Mesenchymal stem cell (in vitro differentiated cells and primary cell): ENCODE measurements around the gene RPL31.

ENCODE experiments used
- DNase-seq: peaks from one replicate; pipeline ENCODE4 v3.0.0-alpha.2; 2013
- H2AFZ ChIP-seq: one replicate; pipeline ENCODE4 v1.6.1; 2013; ENCODE audit warnings: low read depth, mild to moderate bottlenecking, control low read depth, inconsistent platforms, low read length, moderate library complexity
- H2AK5ac ChIP-seq: 2 replicates; pipeline ENCODE4 v1.6.1; 2013; ENCODE audit warnings: low read length, moderate library complexity, mild to moderate bottlenecking, inconsistent platforms; ENCODE audit not compliant: severe bottlenecking
- H2BK120ac ChIP-seq: one replicate; pipeline ENCODE4 v1.6.1; 2013; ENCODE audit warnings: low read depth, mild to moderate bottlenecking, inconsistent platforms, low read length, moderate library complexity
- H2BK12ac ChIP-seq, 2 experiments: one replicate each; pipeline ENCODE4 v1.6.1; 2013; ENCODE audit warnings: inconsistent platforms in 2 of 2, low read length in 2 of 2, mild to moderate bottlenecking in 2 of 2, moderate library complexity in 2 of 2, control low read depth in 1 of 2
- H2BK15ac ChIP-seq: one replicate; pipeline ENCODE4 v1.6.1; 2013; ENCODE audit warnings: mild to moderate bottlenecking, low read depth, inconsistent platforms; ENCODE audit not compliant: poor library complexity, severe bottlenecking
- H2BK5ac ChIP-seq: 2 replicates; pipeline ENCODE4 v1.6.1; 2013; ENCODE audit warnings: low read depth, mild to moderate bottlenecking, low read length, control low read depth, inconsistent platforms; ENCODE audit not compliant: poor library complexity, severe bottlenecking
- H3K14ac ChIP-seq, 2 experiments: one replicate each; pipeline ENCODE4 v1.6.1; 2013; ENCODE audit warnings: inconsistent platforms in 2 of 2, low read length in 2 of 2, control low read depth in 1 of 2, mild to moderate bottlenecking in 1 of 2, moderate library complexity in 1 of 2
- H3K18ac ChIP-seq, 2 experiments: one replicate each; pipeline ENCODE4 v1.6.1; 2013; ENCODE audit warnings: inconsistent platforms in 2 of 2, low read length in 2 of 2, control low read depth in 1 of 2, low read depth in 1 of 2, mild to moderate bottlenecking in 1 of 2
- H3K23ac ChIP-seq, 2 experiments: one replicate each; pipeline ENCODE4 v1.6.1; 2013; ENCODE audit warnings: inconsistent platforms in 2 of 2, low read length in 2 of 2, mild to moderate bottlenecking in 2 of 2, moderate library complexity in 2 of 2, control low read depth in 1 of 2
- H3K27ac ChIP-seq: 2 replicates; pipeline ENCODE4 v1.5.1; 2013; ENCODE audit warnings: mild to moderate bottlenecking, moderate library complexity, low read length, control low read depth, inconsistent platforms; ENCODE audit not compliant: poor library complexity, severe bottlenecking
- H3K27me3 ChIP-seq, 2 experiments: 2 replicates each; pipeline versions ENCODE4 v1.6.1 to v1.7.0; 2013; ENCODE audit warnings: low read length in 2 of 2, mild to moderate bottlenecking in 2 of 2, moderate library complexity in 2 of 2, control low read depth in 1 of 2, inconsistent platforms in 1 of 2; ENCODE audit not compliant: control insufficient read depth in 1 of 2, insufficient read depth in 1 of 2
- H3K36me3 ChIP-seq, 2 experiments: 2 replicates each; pipeline versions ENCODE4 v1.6.1 to v1.7.0; 2013; ENCODE audit warnings: low read length in 2 of 2, control low read depth in 1 of 2, inconsistent platforms in 1 of 2, low read depth in 1 of 2, mild to moderate bottlenecking in 1 of 2; ENCODE audit not compliant: insufficient read depth in 2 of 2, control insufficient read depth in 1 of 2
- H3K4ac ChIP-seq, 2 experiments: one replicate each; pipeline ENCODE4 v1.6.1; 2013; ENCODE audit warnings: inconsistent platforms in 2 of 2, low read length in 2 of 2, mild to moderate bottlenecking in 2 of 2, moderate library complexity in 2 of 2, control low read depth in 1 of 2, low read depth in 1 of 2
- H3K4me1 ChIP-seq: 2 replicates; pipeline ENCODE4 v1.6.1; 2013; ENCODE audit warnings: low read depth, low read length, control low read depth; ENCODE audit not compliant: control insufficient read depth, insufficient read depth
- H3K4me2 ChIP-seq: 2 replicates; pipeline ENCODE4 v1.6.1; 2013; ENCODE audit warnings: low read length, mild to moderate bottlenecking, inconsistent platforms; ENCODE audit not compliant: poor library complexity, severe bottlenecking
- H3K4me3 ChIP-seq, 2 experiments: 2 replicates each; pipeline versions ENCODE4 v1.5.1 to v1.7.0; 2013; ENCODE audit warnings: low read length in 2 of 2, mild to moderate bottlenecking in 2 of 2, control low read depth in 1 of 2, low read depth in 1 of 2; ENCODE audit not compliant: insufficient read depth in 1 of 2
- H3K79me1 ChIP-seq: replicated peaks from 2 replicates; pipeline ENCODE4 v1.6.1; 2013; ENCODE audit warnings: mild to moderate bottlenecking, control low read depth, low read length, inconsistent platforms; ENCODE audit not compliant: poor library complexity, severe bottlenecking
- H3K9ac ChIP-seq: 2 replicates; pipeline ENCODE4 v1.7.0; 2013; ENCODE audit warnings: mild to moderate bottlenecking, low read length, moderate library complexity
- H3K9me3 ChIP-seq: 2 replicates; pipeline ENCODE4 v1.7.0; 2013; ENCODE audit warnings: mild to moderate bottlenecking, low read length; ENCODE audit not compliant: control insufficient read depth
- H4K8ac ChIP-seq: one replicate; pipeline ENCODE4 v1.6.1; 2013; ENCODE audit warnings: inconsistent platforms, mild to moderate bottlenecking, low read length, moderate library complexity
- H4K91ac ChIP-seq: one replicate; pipeline ENCODE4 v1.6.1; 2013; ENCODE audit warnings: mild to moderate bottlenecking, low read length, inconsistent platforms
- WGBS: methylation state at CpG from one replicate; pipeline ENCODE4 v1.1.7; 2013; ENCODE audit warnings: mixed read lengths; 5-methylcytosine and 5-hydroxymethylcytosine counted together

Gene RPL31

DNA sequence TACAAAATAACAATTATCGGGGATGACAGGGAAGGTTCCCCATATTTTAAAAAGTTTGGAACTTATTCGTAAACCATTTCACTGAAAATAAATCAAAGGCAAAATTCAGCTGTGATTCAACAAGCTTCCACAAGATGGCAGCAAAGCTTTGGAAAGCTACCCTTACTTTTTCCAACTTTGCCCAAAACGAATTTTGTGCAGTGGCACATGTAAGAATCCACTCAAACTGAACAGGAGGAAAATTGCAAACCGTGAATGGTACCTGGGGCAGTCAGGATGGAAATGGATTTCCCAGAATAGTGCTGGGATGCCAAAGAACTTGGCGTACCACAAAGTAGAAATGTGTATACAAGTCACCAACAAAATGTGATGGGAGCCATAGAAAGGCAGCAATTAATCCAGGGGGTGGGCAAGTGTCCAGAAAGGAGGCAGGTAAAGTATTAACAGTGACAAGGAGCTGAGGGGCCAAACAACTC is 10.7 kb downstream of the RPL31 start:
- H2BK5ac ChIP-seq = no peak overlapping the region
- no peaks in the 10 kb centered on the region for H3K9me3 ChIP-seq
- 62% methylated on average over 5 of the region's 5 CpGs for WGBS
- H3K36me3 ChIP-seq = peaks cover 13 to 64% of the 10 kb centered on the region in 2 experiments
- no peak overlapping the region for H3K27ac ChIP-seq
- no peak overlapping the region for H4K91ac ChIP-seq
- H2BK12ac ChIP-seq = no peak overlapping the region
- H3K18ac ChIP-seq = no peak overlapping the region
- no peaks in the 10 kb centered on the region for H3K27me3 ChIP-seq
- peaks cover 3% of the 10 kb centered on the region for H3K4me1 ChIP-seq
- peak; percentile 52 for DNase-seq
- H3K4me3 ChIP-seq = no peak overlapping the region
- H4K8ac ChIP-seq = no peak overlapping the region
- H2AFZ ChIP-seq = no peak overlapping the region
- H3K9ac ChIP-seq = peak overlapping the region; percentile 40
- H3K14ac ChIP-seq = no peak overlapping the region
- H2BK120ac ChIP-seq = no peak overlapping the region
- H2BK15ac ChIP-seq = no peak overlapping the region
- H3K79me1 ChIP-seq = peaks cover 5% of the 10 kb centered on the region
- no peak overlapping the region for H3K4ac ChIP-seq
- H3K23ac ChIP-seq = no peak overlapping the region
- H3K4me2 ChIP-seq = no peak overlapping the region
- no peak overlapping the region for H2AK5ac ChIP-seq

- Histone ChIP-seq H3K4me2 (no peak overlapping the region), H3K27me3 (no peaks in the 10 kb centered on the region), H3K36me3 (peaks cover 9 to 68% of the 10 kb centered on the region in 2 experiments), H2AK5ac (no peak overlapping the region), H2BK120ac (no peak overlapping the region), H2BK5ac (no peak overlapping the region), H3K14ac (no peak overlapping the region), H3K9me3 (no peaks in the 10 kb centered on the region), H3K79me1 (peaks cover 5% of the 10 kb centered on the region), H3K27ac (no peak overlapping the region), H4K8ac (no peak overlapping the region), H3K4me3 (no peak overlapping the region), H3K18ac (no peak overlapping the region), H2BK12ac (no peak overlapping the region), H3K23ac (no peak overlapping the region), H3K9ac (no peak overlapping the region), H2AFZ (no peak overlapping the region), H2BK15ac (no peak overlapping the region), H3K4ac (no peak overlapping the region), H4K91ac (no peak overlapping the region), H3K4me1 (peaks cover 3% of the 10 kb centered on the region)
- WGBS = 100% methylated on average over 6 of the region's 6 CpGs
- DNase-seq = no peak
These were observed 12.3 kb downstream of the RPL31 start for GRCh38 chr2:101014264-101014857.

DNA sequence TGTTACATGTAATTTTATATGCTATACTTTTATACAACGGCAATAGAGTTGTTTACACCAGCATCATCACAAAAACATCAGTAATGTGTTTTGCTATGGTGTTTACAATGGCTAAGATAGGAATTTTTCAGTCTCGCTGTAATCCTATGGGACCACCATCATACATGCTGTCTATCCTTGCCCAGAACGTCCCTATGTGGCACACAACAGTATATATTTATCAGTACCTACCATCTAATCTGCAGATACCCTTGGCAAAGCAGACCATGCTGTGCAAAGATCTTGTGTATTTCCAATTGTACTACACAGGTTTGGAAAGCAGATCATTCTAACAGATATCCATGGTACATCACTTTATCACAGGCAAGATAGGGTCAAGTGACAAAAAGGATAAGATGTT is 15.3 kb downstream of the RPL31 start:
- H2AFZ ChIP-seq = no peak overlapping the region
- H2AK5ac ChIP-seq = no peak overlapping the region
- H3K27ac ChIP-seq = no peak overlapping the region
- no peak overlapping the region for H3K4me3 ChIP-seq
- H3K18ac ChIP-seq = no peak overlapping the region
- H3K4me1 ChIP-seq = no peaks in the 10 kb centered on the region
- no peak overlapping the region for H3K14ac ChIP-seq
- no peaks in the 10 kb centered on the region for H3K9me3 ChIP-seq
- H3K4ac ChIP-seq = no peak overlapping the region
- H3K79me1 ChIP-seq = peaks cover 5% of the 10 kb centered on the region
- no peaks in the 10 kb centered on the region for H3K27me3 ChIP-seq
- no peak overlapping the region for H2BK120ac ChIP-seq
- 98% methylated on average over 2 of the region's 3 CpGs for WGBS
- no peak overlapping the region for H2BK5ac ChIP-seq
- H3K36me3 ChIP-seq = peaks cover 13 to 71% of the 10 kb centered on the region in 2 experiments
- H4K8ac ChIP-seq = no peak overlapping the region
- H3K23ac ChIP-seq = no peak overlapping the region
- H4K91ac ChIP-seq = no peak overlapping the region
- H2BK12ac ChIP-seq = no peak overlapping the region
- H2BK15ac ChIP-seq = no peak overlapping the region
- no peak overlapping the region for H3K9ac ChIP-seq
- DNase-seq = no peak
- H3K4me2 ChIP-seq = no peak overlapping the region

GRCh38 chr2:101018934-101019333 is 16.8 kb downstream of the RPL31 start:
- no peaks in the 10 kb centered on the region for H3K27me3 ChIP-seq
- WGBS = 78% methylated on average over 7 of the region's 8 CpGs
- no peaks in the 10 kb centered on the region for H3K9me3 ChIP-seq
- no peak overlapping the region for H2BK12ac ChIP-seq
- no peak overlapping the region for H3K18ac ChIP-seq
- no peak overlapping the region for H3K23ac ChIP-seq
- no peak overlapping the region for H2AFZ ChIP-seq
- H3K27ac ChIP-seq = no peak overlapping the region
- no peak overlapping the region for H2AK5ac ChIP-seq
- no peaks in the 10 kb centered on the region for H3K79me1 ChIP-seq
- H3K4ac ChIP-seq = no peak overlapping the region
- H3K9ac ChIP-seq = peak overlapping the region; percentile 29
- DNase-seq = no peak
- H2BK120ac ChIP-seq = no peak overlapping the region
- H2BK5ac ChIP-seq = no peak overlapping the region
- H3K4me1 ChIP-seq = no peaks in the 10 kb centered on the region
- H4K91ac ChIP-seq = no peak overlapping the region
- peak overlapping the region; percentile 19 for H4K8ac ChIP-seq
- no peak overlapping the region for H3K4me3 ChIP-seq
- H3K4me2 ChIP-seq = no peak overlapping the region
- H2BK15ac ChIP-seq = no peak overlapping the region
- H3K14ac ChIP-seq = no peak overlapping the region
- H3K36me3 ChIP-seq = peaks cover 13 to 68% of the 10 kb centered on the region in 2 experiments
